Liver (tissue), 9 donors: ENCODE measurements around the gene TUBA4A. TPM values are rescaled to one million over a fixed set of nuclear protein-coding genes. Genes with fewer than 3 reads are reported as not detected.

Experiments
- DNase-seq: peaks from one replicate; pipeline ENCODE4 v3.0.0-alpha.2; 2017; ENCODE audit warnings: low spot score
- H3K27ac ChIP-seq, 2 donors: one replicate each; pipeline ENCODE4 v1.7.0; 2013; ENCODE audit warnings: inconsistent platforms in 2 of 2, low read length in 2 of 2, control low read depth in 1 of 2, low read depth in 1 of 2, mild to moderate bottlenecking in 1 of 2
- H3K27me3 ChIP-seq, 4 donors: one replicate each; pipeline versions ENCODE4 v1.6.1 to v1.7.0; 2013; ENCODE audit warnings: low read length in 3 of 4, inconsistent platforms in 1 of 4, mild to moderate bottlenecking in 1 of 4, moderate library complexity in 1 of 4; ENCODE audit not compliant: control insufficient read depth in 4 of 4, insufficient read depth in 4 of 4
- H3K36me3 ChIP-seq, 4 donors: one replicate each; pipeline versions ENCODE4 v1.6.1 to v1.7.0; 2013; ENCODE audit warnings: low read length in 3 of 4, mild to moderate bottlenecking in 3 of 4, low read depth in 1 of 4, moderate library complexity in 1 of 4; ENCODE audit not compliant: control insufficient read depth in 4 of 4, insufficient read depth in 3 of 4
- H3K4me1 ChIP-seq, 4 donors: one replicate each; pipeline versions ENCODE4 v1.6.1 to v1.7.0; 2013; ENCODE audit warnings: low read length in 3 of 4, mild to moderate bottlenecking in 3 of 4, moderate library complexity in 1 of 4; ENCODE audit not compliant: control insufficient read depth in 4 of 4, insufficient read depth in 4 of 4
- H3K4me3 ChIP-seq, 3 donors: one replicate each; pipeline versions ENCODE4 v1.6.1 to v1.7.0; 2013; ENCODE audit warnings: low read length in 3 of 3, control low read depth in 1 of 3, low read depth in 1 of 3, mild to moderate bottlenecking in 1 of 3
- H3K9ac ChIP-seq, 2 donors: one replicate each; pipeline ENCODE4 v1.7.0; 2013; ENCODE audit warnings: low read length in 2 of 2, mild to moderate bottlenecking in 2 of 2, moderate library complexity in 2 of 2, control low read depth in 1 of 2, low read depth in 1 of 2
- H3K9me3 ChIP-seq, 4 donors: one replicate each; pipeline versions ENCODE4 v1.6.1 to v1.7.0; 2013; ENCODE audit warnings: low read length in 3 of 4; ENCODE audit not compliant: control insufficient read depth in 4 of 4
- GABPA ChIP-seq, 2 donors: IDR thresholded peaks in 1 of 2; conservative IDR thresholded peaks in 1 of 2; 2 replicates each; pipeline ENCODE4 v1.6.1; 2016; ENCODE audit warnings: antibody characterized with exemption in 2 of 2, mild to moderate bottlenecking in 1 of 2, moderate library complexity in 1 of 2
- HNF4A ChIP-seq, 2 donors: conservative IDR thresholded peaks; 2 replicates each; pipeline ENCODE4 v1.6.1; 2016; ENCODE audit warnings: antibody characterized with exemption in 2 of 2, mild to moderate bottlenecking in 2 of 2
- NR2F2 ChIP-seq: IDR thresholded peaks from 2 replicates; pipeline ENCODE4 v1.6.1; 2016; ENCODE audit warnings: antibody characterized with exemption
- RAD21 ChIP-seq, 2 donors: IDR thresholded peaks; 2 replicates each; pipeline ENCODE4 v1.6.1; 2016; ENCODE audit warnings: antibody characterized with exemption in 2 of 2, mild to moderate bottlenecking in 2 of 2
- RXRA ChIP-seq, 2 donors: IDR thresholded peaks; 2 replicates each; pipeline ENCODE4 v1.6.1; 2017 to 2018; ENCODE audit warnings: antibody characterized with exemption in 2 of 2, mild to moderate bottlenecking in 1 of 2
- SP1 ChIP-seq: IDR thresholded peaks from 2 replicates; pipeline ENCODE4 v1.6.1; 2018; ENCODE audit warnings: antibody characterized with exemption, mild to moderate bottlenecking
- YY1 ChIP-seq: IDR thresholded peaks from 2 replicates; pipeline ENCODE4 v1.6.1; 2016; ENCODE audit warnings: antibody characterized with exemption, mild to moderate bottlenecking
- WGBS: extraction: QIAGEN DNeasy Blood & Tissue Kit; methylation state at CpG from one replicate; pipeline ENCODE4 v1.1.7; 2013; 5-methylcytosine and 5-hydroxymethylcytosine counted together
- polyA plus RNA-seq, 2 donors: library from polyadenylated mRNA; stranded (reverse) in 1 of 2; unstranded in 1 of 2; fragments of 200-250 nt in 1 of 2; fragments of >200 nt in 1 of 2; fragmentation: Nextera tagmentation in 1 of 2; extraction: Ambion mirVana in 1 of 2; gene quantifications; one replicate each; pipeline versions ENCODE4 v1.2.1 to v1.2.3, GENCODE V29; 2013 to 2015
- total RNA-seq, 2 donors: library from RNA; depleted of rRNA; stranded (reverse); fragments of >200 nt; gene quantifications; one replicate each; pipeline ENCODE4 v1.2.3, GENCODE V29; 2014
- TF ChIP-seq, protein P1 (sequence below): IDR thresholded peaks from 2 replicates; pipeline ENCODE4 v1.6.1; 2016; ENCODE audit warnings: antibody characterized with exemption
- TF ChIP-seq, protein P2 (sequence below): fragments of 150-350 bp; IDR thresholded peaks from 2 replicates; pipeline ENCODE4 v1.5.1; 2017; ENCODE audit warnings: improper control_type of control experiment, low read depth, low read length; ENCODE audit not compliant: missing input control
- TF ChIP-seq, protein P3 (sequence below): IDR thresholded peaks from 2 replicates; pipeline ENCODE4 v1.6.1; 2016; ENCODE audit warnings: antibody characterized with exemption, mild to moderate bottlenecking
- TF ChIP-seq, protein P4 (sequence below): IDR thresholded peaks from 2 replicates; pipeline ENCODE4 v1.6.1; 2016; ENCODE audit warnings: antibody characterized with exemption
- donor health status: healthy.
- donor health status: healthy.
- donor health status: healthy.
- donor health status: healthy.
- donor health status: healthy.

Gene TUBA4A
- total and polyA plus RNA-seq, 4 donors, result 16.2 to 63.1 (median 31.6) TPM

- TF ChIP-seq, protein P1, sequence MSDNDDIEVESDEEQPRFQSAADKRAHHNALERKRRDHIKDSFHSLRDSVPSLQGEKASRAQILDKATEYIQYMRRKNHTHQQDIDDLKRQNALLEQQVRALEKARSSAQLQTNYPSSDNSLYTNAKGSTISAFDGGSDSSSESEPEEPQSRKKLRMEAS, result no peak
- TF ChIP-seq SP1 (peak; percentile 42), YY1 (peak; percentile 63), HNF4A (conservative IDR thresholded peaks at IDR 0.05) (peak; percentile 18 to 39), RAD21 (IDR thresholded peaks at IDR 0.05) (peak; percentile 81 to 92), NR2F2 (no peak)
- TF ChIP-seq, protein P2, sequence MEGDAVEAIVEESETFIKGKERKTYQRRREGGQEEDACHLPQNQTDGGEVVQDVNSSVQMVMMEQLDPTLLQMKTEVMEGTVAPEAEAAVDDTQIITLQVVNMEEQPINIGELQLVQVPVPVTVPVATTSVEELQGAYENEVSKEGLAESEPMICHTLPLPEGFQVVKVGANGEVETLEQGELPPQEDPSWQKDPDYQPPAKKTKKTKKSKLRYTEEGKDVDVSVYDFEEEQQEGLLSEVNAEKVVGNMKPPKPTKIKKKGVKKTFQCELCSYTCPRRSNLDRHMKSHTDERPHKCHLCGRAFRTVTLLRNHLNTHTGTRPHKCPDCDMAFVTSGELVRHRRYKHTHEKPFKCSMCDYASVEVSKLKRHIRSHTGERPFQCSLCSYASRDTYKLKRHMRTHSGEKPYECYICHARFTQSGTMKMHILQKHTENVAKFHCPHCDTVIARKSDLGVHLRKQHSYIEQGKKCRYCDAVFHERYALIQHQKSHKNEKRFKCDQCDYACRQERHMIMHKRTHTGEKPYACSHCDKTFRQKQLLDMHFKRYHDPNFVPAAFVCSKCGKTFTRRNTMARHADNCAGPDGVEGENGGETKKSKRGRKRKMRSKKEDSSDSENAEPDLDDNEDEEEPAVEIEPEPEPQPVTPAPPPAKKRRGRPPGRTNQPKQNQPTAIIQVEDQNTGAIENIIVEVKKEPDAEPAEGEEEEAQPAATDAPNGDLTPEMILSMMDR, result peak; percentile 99
- TF ChIP-seq, protein P3, sequence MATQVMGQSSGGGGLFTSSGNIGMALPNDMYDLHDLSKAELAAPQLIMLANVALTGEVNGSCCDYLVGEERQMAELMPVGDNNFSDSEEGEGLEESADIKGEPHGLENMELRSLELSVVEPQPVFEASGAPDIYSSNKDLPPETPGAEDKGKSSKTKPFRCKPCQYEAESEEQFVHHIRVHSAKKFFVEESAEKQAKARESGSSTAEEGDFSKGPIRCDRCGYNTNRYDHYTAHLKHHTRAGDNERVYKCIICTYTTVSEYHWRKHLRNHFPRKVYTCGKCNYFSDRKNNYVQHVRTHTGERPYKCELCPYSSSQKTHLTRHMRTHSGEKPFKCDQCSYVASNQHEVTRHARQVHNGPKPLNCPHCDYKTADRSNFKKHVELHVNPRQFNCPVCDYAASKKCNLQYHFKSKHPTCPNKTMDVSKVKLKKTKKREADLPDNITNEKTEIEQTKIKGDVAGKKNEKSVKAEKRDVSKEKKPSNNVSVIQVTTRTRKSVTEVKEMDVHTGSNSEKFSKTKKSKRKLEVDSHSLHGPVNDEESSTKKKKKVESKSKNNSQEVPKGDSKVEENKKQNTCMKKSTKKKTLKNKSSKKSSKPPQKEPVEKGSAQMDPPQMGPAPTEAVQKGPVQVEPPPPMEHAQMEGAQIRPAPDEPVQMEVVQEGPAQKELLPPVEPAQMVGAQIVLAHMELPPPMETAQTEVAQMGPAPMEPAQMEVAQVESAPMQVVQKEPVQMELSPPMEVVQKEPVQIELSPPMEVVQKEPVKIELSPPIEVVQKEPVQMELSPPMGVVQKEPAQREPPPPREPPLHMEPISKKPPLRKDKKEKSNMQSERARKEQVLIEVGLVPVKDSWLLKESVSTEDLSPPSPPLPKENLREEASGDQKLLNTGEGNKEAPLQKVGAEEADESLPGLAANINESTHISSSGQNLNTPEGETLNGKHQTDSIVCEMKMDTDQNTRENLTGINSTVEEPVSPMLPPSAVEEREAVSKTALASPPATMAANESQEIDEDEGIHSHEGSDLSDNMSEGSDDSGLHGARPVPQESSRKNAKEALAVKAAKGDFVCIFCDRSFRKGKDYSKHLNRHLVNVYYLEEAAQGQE, result peak; percentile 17
- H3K4me1 ChIP-seq, result peaks cover 7 to 24% (median 14%) of the 10 kb centered on the region in 4 donors
- DNase-seq, result peak; percentile 92
- WGBS, result 33% methylated on average over 25 of the region's 25 CpGs
- H3K27me3 ChIP-seq, result no peaks in the 10 kb centered on the region
- no peaks in the 10 kb centered on the region for H3K9me3 ChIP-seq
- H3K4me3 ChIP-seq, result no peak overlapping the region
- peak overlapping the region; percentile 88 to 89 for H3K9ac ChIP-seq
- peaks cover 2 to 23% (median 15%) of the 10 kb centered on the region in 4 donors for H3K36me3 ChIP-seq
- peak overlapping the region; percentile 96 to 98 for H3K27ac ChIP-seq
Measured at GRCh38 chr2:219277703-219278654, 24.3 kb upstream of the TUBA4A start.

GRCh38 chr2:219274361-219274921 is 20.7 kb upstream of the TUBA4A start:
- Histone ChIP-seq H3K36me3 (no peaks in the 10 kb centered on the region), H3K9ac (no peak overlapping the region), H3K4me3 (no peak overlapping the region), H3K27ac (no peak overlapping the region), H3K4me1 (peaks cover 9 to 29% (median 18%) of the 10 kb centered on the region in 4 donors), H3K9me3 (no peaks in the 10 kb centered on the region), H3K27me3 (no peaks in the 10 kb centered on the region)
- 79% methylated on average over 6 of the region's 6 CpGs for WGBS
- DNase-seq, result no peak
- TF ChIP-seq, protein P4, sequence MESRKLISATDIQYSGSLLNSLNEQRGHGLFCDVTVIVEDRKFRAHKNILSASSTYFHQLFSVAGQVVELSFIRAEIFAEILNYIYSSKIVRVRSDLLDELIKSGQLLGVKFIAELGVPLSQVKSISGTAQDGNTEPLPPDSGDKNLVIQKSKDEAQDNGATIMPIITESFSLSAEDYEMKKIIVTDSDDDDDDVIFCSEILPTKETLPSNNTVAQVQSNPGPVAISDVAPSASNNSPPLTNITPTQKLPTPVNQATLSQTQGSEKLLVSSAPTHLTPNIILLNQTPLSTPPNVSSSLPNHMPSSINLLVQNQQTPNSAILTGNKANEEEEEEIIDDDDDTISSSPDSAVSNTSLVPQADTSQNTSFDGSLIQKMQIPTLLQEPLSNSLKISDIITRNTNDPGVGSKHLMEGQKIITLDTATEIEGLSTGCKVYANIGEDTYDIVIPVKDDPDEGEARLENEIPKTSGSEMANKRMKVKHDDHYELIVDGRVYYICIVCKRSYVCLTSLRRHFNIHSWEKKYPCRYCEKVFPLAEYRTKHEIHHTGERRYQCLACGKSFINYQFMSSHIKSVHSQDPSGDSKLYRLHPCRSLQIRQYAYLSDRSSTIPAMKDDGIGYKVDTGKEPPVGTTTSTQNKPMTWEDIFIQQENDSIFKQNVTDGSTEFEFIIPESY, result no peak
- TF ChIP-seq GABPA (IDR thresholded peaks at IDR 0.05 in 1 of 2, conservative IDR thresholded peaks at IDR 0.05 in 1 of 2), result no peak
- TF ChIP-seq, protein P1, result no peak
- no peak for TF ChIP-seq RXRA (IDR thresholded peaks at IDR 0.05)
- no peak for TF ChIP-seq NR2F2
